HepG2 (cell line): ENCODE measurements around the gene ZNF428. TPM values are rescaled to one million over a fixed set of nuclear protein-coding genes. Genes with fewer than 3 reads are reported as not detected.

Experiments used
- ATAC-seq: fragments of 200-7000 bp; cut with Tn5 transposase; 3 replicates; pipeline ENCODE4 v1.9.1; 2020; ENCODE audit warnings: mild to moderate bottlenecking, moderate library complexity
- BruUV-seq: library from RNA; stranded (reverse); fragments of 400-500 nt; replicated peaks from 2 replicates; lab custom pipeline; 2021; lab: Mats Ljungman, UMichigan
- CTCF ChIA-PET: fragments of 300-600 bp; formaldehyde crosslinking; extraction: SDS; loops from one replicate; lab custom pipeline; 2021; ENCODE audit warnings: low total read pairs, inconsistent platforms, low intra/inter-chr PET ratio; lab: Yijun Ruan, JAX
- POLR2A ChIA-PET: fragments of 350-600 bp; sonication (Branson Sonifier 250); formaldehyde crosslinking; loops from one replicate; lab custom pipeline; 2020; ENCODE audit warnings: antibody characterized with exemption, inconsistent platforms; lab: Yijun Ruan, JAX
- DNase-seq: peaks from one replicate; pipeline ENCODE4 v3.0.0-alpha.2; 2015; ENCODE audit warnings: low spot score
- FAIRE-seq: peaks from 3 replicates; lab custom pipeline; 2011; peaks lifted over from hg19 to GRCh38; lab: Jason Lieb, UNC
- H2AFZ ChIP-seq: one replicate; pipeline ENCODE4 v1.6.1; 2011; ENCODE audit warnings: low read length, inconsistent platforms
- H3K27ac ChIP-seq: fragments of 300-600 bp; 3 replicates; pipeline ENCODE4 v1.8.0; 2011; ENCODE audit warnings: mixed run types, mild to moderate bottlenecking, mixed read lengths, low read length, inconsistent platforms; ENCODE audit not compliant: insufficient read depth; ENCODE audit errors: extremely low read length
- H3K27me3 ChIP-seq, 2 experiments: fragments of 200-600 bp in 1 of 2; 2 replicates in 1 of 2; 3 replicates in 1 of 2; pipeline versions ENCODE4 v1.6.0 to v1.8.0; 2011; ENCODE audit warnings: low read length in 2 of 2, mild to moderate bottlenecking in 2 of 2, moderate library complexity in 2 of 2, inconsistent platforms in 1 of 2; ENCODE audit not compliant: insufficient read depth in 2 of 2, control insufficient read depth in 1 of 2
- H3K36me3 ChIP-seq, 2 experiments: fragments of 200-600 bp in 1 of 2; replicated peaks in 1 of 2; 2 replicates in 1 of 2; 3 replicates in 1 of 2; pipeline versions ENCODE4 v1.5.1 to v1.8.0; 2011; ENCODE audit warnings: low read length in 2 of 2, inconsistent platforms in 1 of 2; ENCODE audit not compliant: insufficient read depth in 2 of 2, control insufficient read depth in 1 of 2
- H3K4me1 ChIP-seq: 2 replicates; pipeline ENCODE4 v1.5.1; 2012; ENCODE audit warnings: low read length, inconsistent platforms; ENCODE audit not compliant: insufficient read depth
- H3K4me2 ChIP-seq: 2 replicates; pipeline ENCODE4 v1.6.0; 2011; ENCODE audit warnings: low read depth, low read length, inconsistent platforms
- H3K4me3 ChIP-seq, 3 experiments: fragments of 200-600 bp in 1 of 3; sonication (generic), shearing (Covaris generic) in 1 of 3; replicated peaks in 1 of 3; 2 replicates each; pipeline ENCODE4 v1.5.1; 2011 to 2016; ENCODE audit warnings: low read length in 3 of 3, inconsistent platforms in 2 of 3, low read depth in 2 of 3, mild to moderate bottlenecking in 2 of 3, control low read depth in 1 of 3, mixed read lengths in 1 of 3; ENCODE audit not compliant: insufficient read depth in 1 of 3
- H3K79me2 ChIP-seq: one replicate; pipeline ENCODE4 v1.6.1; 2011; ENCODE audit warnings: low read length, inconsistent platforms; ENCODE audit not compliant: insufficient read depth
- H3K9ac ChIP-seq: 2 replicates; pipeline ENCODE4 v1.6.0; 2011; ENCODE audit warnings: mild to moderate bottlenecking, low read depth, low read length, inconsistent platforms; ENCODE audit not compliant: insufficient read depth
- H3K9me3 ChIP-seq: 2 replicates; pipeline ENCODE4 v1.5.1; 2012; ENCODE audit warnings: mild to moderate bottlenecking, low read length
- H4K20me1 ChIP-seq: 2 replicates; pipeline ENCODE4 v1.6.0; 2011; ENCODE audit warnings: inconsistent platforms, mild to moderate bottlenecking, low read length, moderate library complexity; ENCODE audit not compliant: insufficient read depth
- ARNT2 ChIP-seq: sonication (generic); formaldehyde crosslinking; IDR thresholded peaks from 2 replicates; pipeline ENCODE4 v1.8.0; 2022; ENCODE audit warnings: mild to moderate bottlenecking, low read depth, missing genetic modification reagents, moderate library complexity
- EHMT2 ChIP-seq: fragments of 200-600 bp; sonication (generic); IDR thresholded peaks from 2 replicates; pipeline ENCODE4 v1.7.0; 2017; ENCODE audit warnings: antibody characterized with exemption, low read depth, low read length, borderline replicate concordance
- FOXA1 ChIP-seq, 2 experiments: fragments of 450-650 bp in 1 of 2; sonication (generic) in 1 of 2; formaldehyde crosslinking in 1 of 2; IDR thresholded peaks; 2 replicates each; pipeline versions ENCODE4 v1.4.0 to v1.6.1; 2016 to 2020; ENCODE audit warnings: missing genetic modification reagents in 1 of 2
- KLF15 ChIP-seq: sonication (generic); formaldehyde crosslinking; IDR thresholded peaks from 2 replicates; pipeline ENCODE4 v1.8.1; 2023; ENCODE audit warnings: borderline replicate concordance, mild to moderate bottlenecking, inconsistent platforms, missing genetic modification reagents, mixed read lengths
- MAFF ChIP-seq: IDR thresholded peaks from 2 replicates; pipeline ENCODE4 v1.6.1; 2011; ENCODE audit warnings: low read depth, low read length, improper control_type of control experiment
- MAFK ChIP-seq, 2 experiments: IDR thresholded peaks in 1 of 2; conservative IDR thresholded peaks in 1 of 2; 2 replicates each; pipeline ENCODE4 v1.6.1; 2011; ENCODE audit warnings: improper control_type of control experiment in 2 of 2, low read length in 2 of 2
- ZNF101 ChIP-seq: sonication (generic); formaldehyde crosslinking; IDR thresholded peaks from 2 replicates; pipeline ENCODE4 v1.4.0; 2020; ENCODE audit warnings: mild to moderate bottlenecking, low read depth, missing genetic modification reagents, borderline replicate concordance
- ZNF253 ChIP-seq: sonication (generic); formaldehyde crosslinking; IDR thresholded peaks from 2 replicates; pipeline ENCODE4 v1.8.0; 2022; ENCODE audit warnings: mild to moderate bottlenecking, missing genetic modification reagents, borderline replicate concordance
- ZNF350 ChIP-seq: sonication (generic); formaldehyde crosslinking; IDR thresholded peaks from 2 replicates; pipeline ENCODE4 v1.4.0; 2020; ENCODE audit warnings: mild to moderate bottlenecking, low read depth, missing genetic modification reagents, borderline replicate concordance
- ZNF589 ChIP-seq: sonication (generic); formaldehyde crosslinking; conservative IDR thresholded peaks from 2 replicates; pipeline ENCODE4 v1.8.0; 2022; ENCODE audit warnings: mild to moderate bottlenecking, moderate library complexity, missing genetic modification reagents
- ZNF709 ChIP-seq: sonication (generic); formaldehyde crosslinking; IDR thresholded peaks from 2 replicates; pipeline ENCODE4 v1.5.0; 2020; ENCODE audit warnings: mild to moderate bottlenecking, missing genetic modification reagents
- WGBS: methylation state at CpG from one replicate; pipeline ENCODE4 v1.1.6; 2017; ENCODE audit warnings: low lambda C conversion rate; 5-methylcytosine and 5-hydroxymethylcytosine counted together
- in situ Hi-C: cut with HindIII; loops from 2 replicates; pipeline ENCODE4 v1.10.0; 2017; ENCODE audit warnings: low pct_unique_long_range_greater_than_20kb; ENCODE audit not compliant: extremely low pct_ligation_motif_present
- intact Hi-C: fragments of 100-400 bp; cut with micrococcal nuclease; formaldehyde crosslinking; loops from one replicate; pipeline ENCODE4 v1.10.0; 2022; ENCODE audit not compliant: unreplicated experiment
- polyA plus RNA-seq, 8 experiments: library from polyadenylated mRNA; depleted of rRNA in 3 of 8; stranded (reverse) in 7 of 8; unstranded in 1 of 8; fragments of >200 nt; fragmentation: Illumina TruSeq in 4 of 8; extraction: Trizol in 4 of 8; gene quantifications; 2 replicates each; pipeline versions ENCODE4 v1.2.1 to v1.2.3, GENCODE V29; 2011 to 2016; ENCODE audit warnings: low read depth in 4 of 8, missing spikeins in 1 of 8, mixed read lengths in 1 of 8; ENCODE audit not compliant: insufficient read depth in 1 of 8
- total RNA-seq, 5 experiments: library from RNA; depleted of rRNA; stranded (reverse); fragments of >200 nt; fragmentation: Illumina TruSeq; extraction: Trizol; gene quantifications; 2 replicates each; pipeline ENCODE4 v1.2.3, GENCODE V29; 2016; ENCODE audit warnings: low read depth in 1 of 5

Gene ZNF428
- total and polyA plus RNA-seq, 2 of the 13 experiments (the other 11 are each of a cell fraction or from before 2014, with no cell fraction given) = 10.4 to 26.9 TPM

- TF ChIP-seq ZNF709 (CRISPR knock-in tag) = no peak
- TF ChIP-seq ZNF253 (CRISPR knock-in tag) = no peak
- TF ChIP-seq FOXA1 (IDR thresholded peaks at IDR 0.05) = no peak
- TF ChIP-seq FOXA1 (CRISPR knock-in tag; IDR thresholded peaks at IDR 0.05) = no peak
Observed at GRCh38 chr19:43643326-43643725, 23.9 kb upstream of the ZNF428 start (continued).

GRCh38 chr19:43642531-43642930 is 23.1 kb upstream of the ZNF428 start:
- intact Hi-C loops (no loop called here), in situ Hi-C loops (no loop called here)
- Histone ChIP-seq H3K27ac (no peak overlapping the region), H3K4me2 (no peak overlapping the region), H3K36me3 (no peaks in the 10 kb centered on the region), H3K79me2 (no peaks in the 10 kb centered on the region), H3K4me1 (peaks cover 27% of the 10 kb centered on the region), H4K20me1 (no peaks in the 10 kb centered on the region), H3K9me3 (no peaks in the 10 kb centered on the region), H3K4me3 (no peak overlapping the region), H2AFZ (no peak overlapping the region), H3K9ac (no peak overlapping the region), H3K27me3 (no peaks in the 10 kb centered on the region)
- DNase-seq = no peak
- CTCF ChIA-PET = no interaction called here
- FAIRE-seq = no peak
- 26% methylated on average over 4 of the region's 4 CpGs for WGBS
- ATAC-seq = no peak
- no TSS peak for BruUV-seq
- POLR2A ChIA-PET = no interaction called here
- TF ChIP-seq MAFF (peak; percentile 98), ARNT2 (CRISPR knock-in tag) (no peak), ZNF101 (CRISPR knock-in tag) (no peak), KLF15 (CRISPR knock-in tag) (no peak), EHMT2 (no peak), ZNF589 (no peak), MAFK (conservative IDR thresholded peaks at IDR 0.05 in 1 of 2, IDR thresholded peaks at IDR 0.05 in 1 of 2; ENCODE audit: low read length in 2 of 2) (peak; percentile 97 to 99), ZNF350 (CRISPR knock-in tag) (no peak)
